GM21723 (cell line): ENCODE measurements around the gene ZNF714.
A peak's percentile ranks its signal among the peaks of the same experiment; 100 is the strongest.
"Not testable (repeated sequence)": the region's sequence is repeated elsewhere in the genome, so short reads cannot be mapped to it uniquely, and the experiment has no call there.

Experiments used
- ATAC-seq: cut with Tn5 transposase; IDR thresholded peaks from one replicate; pipeline ENCODE4 v1.9.1; 2021; ENCODE audit warnings: mild to moderate bottlenecking, moderate library complexity; ENCODE audit not compliant: unreplicated experiment

The ZNF714 gene

DNA sequence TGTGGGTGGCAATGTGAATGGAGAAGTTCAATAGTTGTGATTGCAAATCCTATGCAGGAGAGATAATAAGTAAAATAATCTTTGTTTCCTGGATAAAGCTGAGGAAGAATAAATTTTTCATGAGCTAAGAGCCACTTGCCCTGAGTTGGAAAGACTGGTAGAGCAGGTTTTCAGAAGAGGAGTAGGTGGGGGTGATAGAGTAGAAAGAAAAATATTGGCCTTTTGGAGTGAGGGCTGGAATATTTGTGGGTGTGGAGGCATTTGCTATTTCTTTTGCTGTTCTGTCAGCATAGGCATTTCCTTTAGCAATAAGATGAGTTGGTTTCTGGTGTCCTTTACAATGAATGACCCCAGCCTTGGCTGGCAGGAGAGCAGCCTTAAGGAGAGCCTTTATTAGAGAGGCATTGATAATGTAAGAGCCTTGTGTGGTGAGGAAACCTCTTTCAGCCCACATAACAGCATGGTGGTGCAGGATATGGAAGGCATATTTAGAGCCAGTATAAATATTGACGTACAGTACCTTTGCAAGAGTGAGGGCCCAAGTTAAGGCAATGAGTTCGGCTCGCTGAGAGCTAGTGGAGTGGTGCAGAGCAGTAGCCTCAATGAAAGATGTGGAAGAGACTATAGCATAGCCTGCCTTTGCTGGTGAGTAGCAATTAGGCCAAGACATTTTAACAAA lies 48.2 kb downstream of the ZNF714 start:
- no peak for ATAC-seq

GRCh38 chr19:21133633-21134032 lies 51.6 kb downstream of the ZNF714 start:
- ATAC-seq, result no peak

DNA sequence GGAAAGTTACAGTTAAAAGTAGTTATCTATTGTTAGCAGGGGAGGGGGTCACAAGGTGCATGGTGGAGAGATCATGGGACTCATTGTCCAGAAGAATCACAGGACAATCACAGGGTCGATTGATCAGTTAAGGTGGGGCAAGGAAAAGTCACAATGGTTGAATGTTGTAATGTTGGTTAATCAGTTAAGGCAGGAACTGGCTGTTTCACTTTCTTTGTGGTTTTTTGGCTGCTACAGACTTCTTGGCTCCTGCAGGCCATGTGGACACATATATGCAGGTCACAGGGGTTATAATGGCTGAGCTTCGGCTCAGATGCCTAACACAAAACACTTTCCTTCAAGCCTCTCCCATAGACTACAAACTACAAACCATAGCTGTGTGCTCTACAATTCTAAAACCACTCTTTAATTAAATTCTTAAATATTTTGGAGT lies 52.9 kb downstream of the ZNF714 start:
- no peak for ATAC-seq

- no peak for ATAC-seq
These were observed 53.4 kb downstream of the ZNF714 start for GRCh38 chr19:21135433-21135832.

GRCh38 chr19:21138130-21138529 lies 56.1 kb downstream of the ZNF714 start:
- no peak for ATAC-seq

GRCh38 chr19:21141006-21141405 lies 59.0 kb downstream of the ZNF714 start:
- ATAC-seq, result not testable (repeated sequence)

- peak; percentile 96 for ATAC-seq
These were observed 59.9 kb downstream of the ZNF714 start, which contains the start of gene ZNF431 for GRCh38 chr19:21141787-21142464. Gene ZNF431 (plus strand): TSS chr19:21142040. CDS start chr19:21142184, 144 bp downstream.

- ATAC-seq, result no peak
These were observed 61.4 kb downstream of the ZNF714 start for GRCh38 chr19:21143428-21143827.

GRCh38 chr19:21143854-21144253 lies 61.9 kb downstream of the ZNF714 start:
- ATAC-seq, result no peak

DNA sequence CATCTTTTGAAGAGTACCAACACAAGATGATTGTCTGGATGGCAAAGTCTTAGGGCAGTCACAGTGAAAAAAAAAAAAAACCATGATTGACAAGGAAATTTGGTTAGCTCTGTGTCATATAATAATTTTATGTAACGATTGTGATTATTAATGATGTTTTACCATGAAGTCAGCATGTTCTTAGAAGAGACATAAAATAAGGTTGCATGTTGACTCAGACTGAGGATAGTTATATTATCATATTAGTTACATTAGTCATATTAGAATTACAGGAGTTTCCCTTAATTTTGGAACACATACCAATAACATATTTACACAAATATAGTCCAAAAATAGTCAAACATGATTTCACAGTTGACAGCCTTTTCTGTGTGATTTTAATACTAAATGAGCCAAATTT lies 65.5 kb downstream of the ZNF714 start:
- ATAC-seq, result no peak

DNA sequence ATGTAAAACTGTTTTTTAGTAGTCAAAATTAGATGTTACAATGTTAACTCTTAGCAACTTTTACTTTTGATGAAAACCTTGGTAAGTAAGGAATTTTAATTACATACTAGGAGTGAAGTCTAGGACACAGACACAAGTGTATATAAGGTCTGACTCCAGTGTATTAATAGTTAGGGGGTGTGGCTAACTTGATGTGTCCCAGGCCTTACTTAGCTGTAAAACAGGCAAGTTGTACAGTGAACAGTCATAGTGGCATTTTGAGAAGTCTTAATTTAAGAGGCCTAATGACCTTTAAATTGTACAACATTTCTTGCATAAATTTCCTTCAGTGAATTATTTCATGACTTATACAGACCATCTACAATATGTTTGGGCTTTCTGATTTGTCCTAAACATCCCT lies 66.7 kb downstream of the ZNF714 start:
- ATAC-seq, result no peak

DNA sequence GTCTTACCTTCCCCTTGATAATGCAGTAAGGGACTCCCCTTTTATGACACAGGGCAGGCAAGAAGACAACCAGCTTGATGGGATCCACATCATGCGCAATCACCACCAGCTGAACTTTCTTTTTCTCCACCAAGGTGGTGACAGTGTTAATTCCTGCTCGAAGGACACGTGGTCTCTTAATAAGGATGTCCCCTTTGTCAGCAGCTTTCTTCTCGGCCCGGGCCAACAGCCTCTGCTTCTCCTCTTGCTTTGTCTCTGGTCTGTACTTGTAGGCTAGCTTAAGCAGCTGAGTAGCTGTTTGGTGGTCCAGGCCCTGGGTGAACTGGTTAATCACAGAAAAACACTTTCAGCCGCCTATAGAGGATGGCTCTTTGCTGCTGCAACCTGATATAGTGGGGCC lies 67.9 kb downstream of the ZNF714 start:
- ATAC-seq, result no peak

GRCh38 chr19:21151460-21151859 lies 69.5 kb downstream of the ZNF714 start:
- no peak for ATAC-seq

DNA sequence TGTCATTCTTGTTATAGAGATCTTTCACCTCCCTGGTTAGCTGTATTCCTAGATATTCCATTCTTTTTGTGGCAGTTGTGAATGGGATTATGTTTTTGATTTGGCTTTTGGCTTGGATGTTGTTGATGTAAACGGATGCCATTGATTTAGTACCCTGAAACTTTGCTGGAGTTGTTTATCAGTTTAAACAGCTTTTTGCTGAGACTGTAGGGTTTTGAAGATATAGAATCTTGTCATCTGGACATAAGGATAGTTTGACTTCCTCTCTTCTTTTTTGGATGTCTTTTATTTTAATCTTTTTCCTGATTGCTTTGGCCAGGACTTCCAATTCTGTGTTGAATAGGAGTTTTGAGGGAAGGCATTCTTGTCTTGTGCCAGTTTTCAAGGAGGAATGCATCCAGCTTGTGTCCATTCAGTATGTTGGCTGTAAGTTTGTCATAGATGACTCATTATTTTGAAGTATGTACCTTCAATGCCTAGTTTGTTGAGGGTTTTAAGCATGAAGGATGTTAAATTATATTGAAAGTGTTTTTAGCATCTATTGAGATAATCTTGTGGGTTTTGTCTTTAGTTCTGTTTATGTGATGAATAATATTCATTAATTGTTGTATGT lies 76.6 kb downstream of the ZNF714 start:
- no peak for ATAC-seq

DNA sequence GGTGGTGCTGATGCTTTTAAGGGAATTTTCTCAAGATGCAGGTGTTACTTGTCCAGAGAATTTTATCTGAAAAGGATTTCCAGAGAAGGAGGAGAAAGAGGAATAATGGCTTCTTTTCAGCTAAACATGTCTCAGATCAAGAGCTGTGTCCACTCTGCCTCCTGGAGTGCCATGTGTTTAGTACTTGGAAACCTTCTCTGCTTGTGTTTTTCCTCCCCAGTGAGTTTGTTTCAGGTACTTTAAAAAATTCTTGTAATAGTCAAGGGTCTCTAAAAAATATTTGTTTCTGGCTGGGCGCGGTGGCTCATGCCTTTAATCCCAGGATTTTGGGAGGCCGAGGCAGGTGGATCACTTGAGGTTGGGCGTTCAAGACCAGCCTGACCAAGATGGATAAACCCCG lies 82.5 kb downstream of the ZNF714 start:
- ATAC-seq, result no peak

DNA sequence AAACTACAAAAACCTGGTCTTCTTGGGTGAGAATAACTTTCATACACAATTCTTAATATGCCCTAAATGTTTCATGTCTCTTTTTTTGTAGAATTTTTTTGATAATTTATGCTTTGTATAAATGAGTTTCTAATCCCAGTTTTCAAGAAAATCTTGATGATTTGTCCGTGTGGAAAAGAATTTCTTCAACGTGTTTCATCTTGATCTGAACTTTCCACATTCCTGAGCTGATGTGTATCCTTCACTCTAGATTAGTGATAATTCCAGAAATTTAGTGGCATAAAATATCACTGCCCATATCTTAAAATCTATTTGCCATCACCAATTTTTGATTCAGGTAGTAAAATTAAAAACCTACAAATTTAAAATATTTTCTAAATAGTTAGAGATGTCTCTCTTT lies 84.4 kb downstream of the ZNF714 start:
- no peak for ATAC-seq
